ENCODE data around the gene VAV2. TPM values are rescaled to one million over a fixed set of nuclear protein-coding genes. Genes with fewer than 3 reads are reported as not detected.

Gene VAV2
- total RNA-seq, 2 experiments from 2014 or later: 5.1 to 5.5 TPM

DNA sequence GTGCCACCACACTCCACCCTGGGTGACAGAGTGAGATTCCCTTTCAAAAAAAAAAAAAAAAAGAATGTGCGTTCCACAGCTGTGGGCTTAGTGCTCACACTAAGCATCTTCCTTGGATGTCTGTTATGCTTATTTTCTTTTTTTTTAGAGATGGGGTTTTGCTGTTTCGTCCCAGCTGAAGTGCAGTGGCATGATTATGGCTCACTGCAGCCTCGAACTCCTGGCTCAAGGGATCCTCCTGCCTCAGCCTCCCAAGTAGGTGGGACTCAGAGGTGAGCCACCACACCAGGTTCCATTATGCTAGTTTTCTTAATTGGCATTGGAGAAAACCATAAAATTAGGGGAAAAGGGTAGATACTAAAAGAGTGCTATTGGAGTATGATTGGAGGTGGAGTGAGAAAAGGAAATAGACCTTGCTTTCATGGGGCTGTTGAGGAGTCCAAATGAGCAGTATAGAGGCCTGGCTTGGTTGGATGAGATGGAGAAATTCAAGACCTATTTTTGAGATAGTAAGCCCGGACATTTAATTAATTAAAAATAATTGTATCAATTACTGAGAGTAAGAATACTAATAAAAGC, 32.2 kb upstream of the VAV2 start:
- DNase-seq (no peak), ATAC-seq (no peak)
- H3K36me3 Mint-ChIP-seq: peaks cover 5% of the 10 kb centered on the region
- no peak overlapping the region for H3K27ac Mint-ChIP-seq
- peaks cover 2% of the 10 kb centered on the region for H3K27me3 Mint-ChIP-seq
- CTCF ChIA-PET: interaction anchor here (1.2 to 2.2 kb wide), 2 partner anchors 30 to 42 kb away, joined by 4 to 12 read pairs; no protein-coding TSS in a partner anchor
- no peaks in the 10 kb centered on the region for H3K9me3 Mint-ChIP-seq (ENCODE audit: low read depth)
- peaks cover 7% of the 10 kb centered on the region for H3K4me1 Mint-ChIP-seq
- H3K4me3 Mint-ChIP-seq: peak overlapping the region; percentile 46

DNA sequence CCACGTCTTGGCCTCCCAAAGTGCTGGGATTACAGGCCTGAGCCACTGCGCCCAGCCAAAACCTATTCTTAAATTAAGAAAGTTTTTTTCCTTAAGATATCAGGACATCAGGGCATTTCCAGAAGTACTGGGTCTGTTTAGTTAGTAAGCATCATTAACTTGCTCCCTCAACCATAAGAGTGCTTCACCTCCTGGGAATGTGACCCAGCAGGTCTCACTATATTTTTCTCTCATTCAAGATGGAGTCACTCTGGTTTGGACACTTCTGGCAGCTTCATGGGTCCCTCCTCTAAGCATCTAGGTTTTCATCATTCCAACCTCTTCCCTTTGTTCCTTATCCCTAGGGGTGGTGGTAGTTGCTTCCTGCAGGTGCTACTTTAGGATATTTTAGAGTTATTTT, 22.8 kb upstream of the VAV2 start:
- Mint-ChIP-seq H3K4me1 (no peaks in the 10 kb centered on the region), H3K36me3 (peaks cover 6% of the 10 kb centered on the region), H3K4me3 (no peak overlapping the region), H3K27ac (no peak overlapping the region), H3K9me3 (ENCODE audit: low read depth) (no peaks in the 10 kb centered on the region), H3K27me3 (no peaks in the 10 kb centered on the region)
- no peak for ATAC-seq
- DNase-seq: no peak
- CTCF ChIA-PET: no interaction called here

DNA sequence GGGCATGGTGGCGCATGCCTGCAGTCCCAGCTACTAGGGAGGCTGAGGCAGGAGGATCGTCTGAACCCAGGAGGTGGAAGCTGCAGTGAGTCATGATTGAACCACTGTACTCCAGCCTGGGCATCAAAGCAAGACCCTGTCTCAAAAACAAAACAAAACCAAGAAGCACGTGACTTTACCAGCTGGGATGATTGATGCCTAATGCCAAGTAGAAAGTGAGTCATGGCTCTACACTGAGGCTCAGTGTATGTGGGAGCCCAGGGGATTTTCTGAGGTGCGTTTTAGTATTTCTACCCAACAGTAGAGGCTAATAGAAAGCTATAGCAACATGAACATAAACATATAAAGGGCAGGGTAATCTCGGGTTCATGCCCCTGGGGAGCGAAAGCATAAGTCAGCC, 19.3 kb upstream of the VAV2 start:
- CTCF ChIA-PET: no interaction called here

DNA sequence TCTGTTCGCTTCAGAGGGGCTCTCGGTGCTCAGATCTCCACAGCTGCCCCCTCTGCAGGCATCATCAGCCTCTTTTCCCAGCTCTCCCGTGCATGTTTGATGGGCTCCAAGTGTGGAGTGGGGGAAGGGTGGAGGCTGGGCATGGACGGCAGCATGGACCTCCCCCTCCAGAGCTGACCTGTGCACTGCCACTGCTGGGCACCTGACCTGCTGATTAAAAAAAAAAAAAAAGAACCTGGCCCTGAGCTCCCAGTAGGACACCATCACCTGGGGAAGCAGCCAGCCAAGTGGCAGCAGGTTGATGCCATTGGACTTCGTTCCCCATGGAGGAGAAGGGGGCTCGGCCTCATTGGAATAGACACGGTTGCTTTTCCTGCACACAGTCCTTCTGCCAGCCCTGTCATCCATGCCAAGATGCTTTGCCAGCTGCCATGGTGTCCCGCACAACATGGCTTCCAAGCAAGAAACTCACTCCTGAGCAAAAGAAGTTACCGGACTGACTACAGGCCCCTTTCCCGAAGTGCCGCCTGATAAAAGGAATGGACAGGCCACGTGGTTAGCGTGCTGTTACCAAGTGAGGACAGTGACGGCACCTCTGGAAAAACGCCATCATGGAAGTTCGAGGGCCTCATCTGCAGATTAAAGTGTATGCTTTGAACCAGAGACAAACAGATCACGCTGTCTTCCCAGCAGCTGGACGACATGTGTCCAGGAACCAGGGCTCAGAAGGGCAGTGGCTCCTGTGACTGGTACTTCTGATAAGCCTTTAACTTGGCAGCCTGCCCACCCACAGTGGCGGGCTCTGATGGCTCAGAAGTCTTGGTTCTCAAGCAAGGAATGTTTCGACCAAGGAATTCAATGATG, 18.4 kb upstream of the VAV2 start:
- Mint-ChIP-seq H3K4me1 (no peaks in the 10 kb centered on the region), H3K4me3 (no peak overlapping the region), H3K27me3 (no peaks in the 10 kb centered on the region), H3K36me3 (peaks cover 6% of the 10 kb centered on the region), H3K9me3 (ENCODE audit: low read depth) (no peaks in the 10 kb centered on the region), H3K27ac (no peak overlapping the region)
- DNase-seq (no peak), ATAC-seq (no peak)
- CTCF ChIA-PET: no interaction called here

More for the DNA sequence above, 19.3 kb upstream of the VAV2 start:
- Mint-ChIP-seq H3K4me3 (no peak overlapping the region), H3K27ac (no peak overlapping the region), H3K4me1 (no peaks in the 10 kb centered on the region), H3K9me3 (ENCODE audit: low read depth) (no peaks in the 10 kb centered on the region), H3K27me3 (no peaks in the 10 kb centered on the region), H3K36me3 (peaks cover 6% of the 10 kb centered on the region)
- DNase-seq (no peak), ATAC-seq (no peak)

DNA sequence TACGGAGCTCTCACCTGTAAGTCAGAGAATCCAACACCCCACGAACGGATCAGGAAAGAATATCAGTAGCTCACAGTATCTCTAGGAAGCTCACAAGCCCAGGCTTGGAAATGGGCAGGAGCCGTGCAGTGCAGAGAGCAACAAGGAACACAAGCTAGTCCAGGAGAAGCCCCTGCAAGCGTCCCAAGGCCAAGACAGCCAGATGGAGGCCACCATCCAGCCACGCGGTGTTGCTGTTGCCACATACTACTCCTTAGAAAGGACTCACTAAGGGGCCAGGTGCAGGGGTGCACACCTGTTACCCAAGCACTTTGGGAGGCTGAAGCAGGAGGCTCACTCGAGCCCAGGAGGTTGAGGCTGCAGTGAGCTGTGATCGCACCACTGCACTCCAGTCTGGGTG, 15.4 kb upstream of the VAV2 start:
- DNase-seq (no peak), ATAC-seq (no peak)
- Mint-ChIP-seq H3K27ac (no peak overlapping the region), H3K4me1 (no peaks in the 10 kb centered on the region), H3K27me3 (no peaks in the 10 kb centered on the region), H3K36me3 (peaks cover 4% of the 10 kb centered on the region), H3K4me3 (no peak overlapping the region), H3K9me3 (ENCODE audit: low read depth) (no peaks in the 10 kb centered on the region)
- CTCF ChIA-PET: no interaction called here

DNA sequence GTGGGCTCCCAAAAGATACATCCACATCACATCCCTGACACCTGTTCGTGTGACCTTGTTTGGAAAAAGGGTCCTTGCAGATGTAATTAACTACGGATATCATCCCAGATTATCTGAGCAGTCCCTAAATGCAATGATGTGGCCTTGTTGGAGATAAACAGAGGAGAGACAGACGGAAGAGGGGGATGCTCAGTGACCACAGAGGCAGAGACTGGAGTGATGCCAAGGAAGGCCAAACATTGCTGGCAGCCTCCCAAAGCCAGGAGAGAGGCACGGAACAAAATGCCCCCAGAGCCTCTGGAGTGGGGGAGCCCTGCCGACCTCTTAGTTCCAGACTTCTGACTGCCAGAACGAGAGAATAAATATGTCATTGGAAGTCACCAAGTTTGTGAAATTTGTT, 15.0 kb upstream of the VAV2 start:
- ATAC-seq: no peak
- DNase-seq: no peak
- CTCF ChIA-PET: no interaction called here
- Mint-ChIP-seq H3K9me3 (ENCODE audit: low read depth) (no peaks in the 10 kb centered on the region), H3K4me3 (no peak overlapping the region), H3K27me3 (no peaks in the 10 kb centered on the region), H3K36me3 (peaks cover 4% of the 10 kb centered on the region), H3K4me1 (no peaks in the 10 kb centered on the region), H3K27ac (no peak overlapping the region)

DNA sequence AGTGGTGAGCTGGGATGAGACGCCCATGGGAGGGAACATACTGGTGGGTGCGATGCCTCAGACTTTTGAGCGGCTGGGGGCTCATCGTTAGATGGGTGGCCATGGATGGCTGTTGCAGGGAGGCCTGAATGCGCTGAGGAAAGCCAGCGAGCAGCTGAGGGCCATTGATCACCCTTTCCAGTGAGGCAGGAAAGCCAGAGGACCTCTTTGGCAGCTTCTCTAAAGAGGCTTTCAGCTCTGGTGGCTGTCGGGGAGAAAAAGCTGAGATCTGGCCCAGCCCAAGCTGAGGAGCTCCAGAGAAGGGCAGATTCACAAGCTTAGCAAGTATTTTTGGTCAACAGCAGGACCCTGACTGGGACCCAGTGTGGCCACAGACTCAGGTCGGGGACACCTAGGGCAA, 13.3 kb upstream of the VAV2 start:
- Mint-ChIP-seq H3K27ac (no peak overlapping the region), H3K36me3 (no peaks in the 10 kb centered on the region), H3K9me3 (ENCODE audit: low read depth) (no peaks in the 10 kb centered on the region), H3K4me1 (no peaks in the 10 kb centered on the region), H3K4me3 (no peak overlapping the region), H3K27me3 (no peaks in the 10 kb centered on the region)
- CTCF ChIA-PET: interaction anchor here (1.2 kb wide), 1 partner anchor 11 kb away, joined by 8 read pairs; no protein-coding TSS in a partner anchor
- DNase-seq (no peak), ATAC-seq (no peak)

DNA sequence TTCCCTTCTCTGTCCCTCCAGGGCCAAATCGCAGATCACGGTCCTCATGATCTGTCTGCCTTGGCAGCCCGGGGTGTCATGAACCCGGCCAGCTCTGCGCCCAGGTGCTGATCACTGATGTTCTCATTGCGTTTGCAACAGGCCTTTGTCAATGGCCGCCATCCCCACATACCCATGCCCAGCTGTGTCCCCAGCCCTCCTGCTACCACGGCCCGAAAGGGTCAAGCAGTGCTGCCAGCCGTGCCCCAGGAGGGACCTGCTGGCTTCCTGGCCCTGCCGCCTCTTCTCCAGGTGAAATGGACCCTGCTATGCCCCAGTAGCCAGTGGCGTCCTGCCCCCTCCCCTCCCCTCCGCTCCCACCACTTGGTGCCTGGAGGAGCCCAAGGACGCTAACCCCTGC, 12.8 kb upstream of the VAV2 start:
- no peaks in the 10 kb centered on the region for H3K36me3 Mint-ChIP-seq
- no peaks in the 10 kb centered on the region for H3K4me1 Mint-ChIP-seq
- DNase-seq (no peak), ATAC-seq (no peak)
- H3K27me3 Mint-ChIP-seq: no peaks in the 10 kb centered on the region
- CTCF ChIA-PET: interaction anchor here (1.2 to 1.6 kb wide), 2 partner anchors 11 to 222 kb away, joined by 3 to 8 read pairs; no protein-coding TSS in a partner anchor
- no peak overlapping the region for H3K4me3 Mint-ChIP-seq
- no peaks in the 10 kb centered on the region for H3K9me3 Mint-ChIP-seq (ENCODE audit: low read depth)
- H3K27ac Mint-ChIP-seq: no peak overlapping the region

DNA sequence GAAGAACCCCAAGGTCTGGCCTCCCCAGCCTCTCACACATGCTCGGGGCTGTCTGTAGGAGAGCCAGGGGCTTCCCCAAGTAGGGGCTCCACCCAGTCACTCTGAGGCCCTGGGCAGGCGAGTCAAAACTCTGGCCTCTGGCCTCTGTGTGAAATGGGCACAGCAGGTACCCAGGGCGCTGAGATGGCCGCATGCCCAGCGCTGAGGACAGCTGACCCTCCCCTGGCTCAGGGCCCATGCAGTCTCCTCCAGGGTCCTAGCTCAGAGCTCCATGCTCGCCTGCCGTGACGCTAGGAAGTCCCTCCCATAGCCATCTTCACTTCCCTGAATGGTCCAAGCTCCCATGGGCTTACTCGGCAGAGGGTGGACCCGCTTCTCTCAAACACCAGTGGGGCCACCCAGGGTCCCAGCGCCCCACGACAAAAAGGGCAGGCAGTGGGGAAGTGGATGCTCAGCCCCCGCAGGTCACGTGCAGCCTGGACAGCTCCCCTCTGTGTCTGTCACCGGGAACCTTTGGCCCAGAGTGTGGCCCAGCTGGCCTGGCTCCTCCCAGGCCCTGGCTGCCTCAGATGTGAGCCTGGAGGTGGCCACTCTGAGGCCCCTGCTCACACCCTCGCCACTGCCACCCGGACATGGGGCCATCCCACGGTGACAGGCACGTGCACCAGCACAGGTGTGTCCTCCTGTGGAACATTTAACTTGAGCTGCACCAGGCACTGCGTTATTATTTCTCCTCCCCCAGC, 12.2 kb upstream of the VAV2 start:
- Mint-ChIP-seq H3K27ac (no peak overlapping the region), H3K4me3 (no peak overlapping the region), H3K36me3 (no peaks in the 10 kb centered on the region), H3K4me1 (no peaks in the 10 kb centered on the region), H3K9me3 (ENCODE audit: low read depth) (no peaks in the 10 kb centered on the region), H3K27me3 (no peaks in the 10 kb centered on the region)
- CTCF ChIA-PET: interaction anchor here (1.6 kb wide), 1 partner anchor 222 kb away, joined by 3 read pairs; no protein-coding TSS in a partner anchor
- DNase-seq (no peak), ATAC-seq (no peak)

DNA sequence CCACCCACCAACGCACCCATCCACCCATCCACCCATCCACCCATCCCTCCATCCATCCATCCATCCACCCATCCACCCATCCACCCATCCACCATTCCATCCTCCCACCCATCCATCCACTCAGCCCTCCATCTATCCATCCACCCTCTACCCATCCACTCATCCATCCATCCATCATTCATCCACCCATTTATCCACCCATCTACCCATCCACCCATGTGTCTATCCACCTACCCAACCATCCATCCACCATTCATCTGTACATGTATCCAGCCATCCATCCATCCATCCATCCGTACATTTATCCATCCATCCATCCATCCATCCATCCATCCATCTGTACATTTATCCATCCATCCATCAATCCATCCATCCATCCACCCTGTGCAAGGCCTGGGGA, 11.1 kb upstream of the VAV2 start:
- ATAC-seq (no peak), DNase-seq (no peak)
- Mint-ChIP-seq H3K4me1 (no peaks in the 10 kb centered on the region), H3K4me3 (no peak overlapping the region), H3K36me3 (no peaks in the 10 kb centered on the region), H3K27ac (no peak overlapping the region), H3K27me3 (no peaks in the 10 kb centered on the region), H3K9me3 (ENCODE audit: low read depth) (no peaks in the 10 kb centered on the region)
- CTCF ChIA-PET: interaction anchor here (1.8 kb wide), 1 partner anchor 9 kb away, joined by 4 read pairs; no protein-coding TSS in a partner anchor

DNA sequence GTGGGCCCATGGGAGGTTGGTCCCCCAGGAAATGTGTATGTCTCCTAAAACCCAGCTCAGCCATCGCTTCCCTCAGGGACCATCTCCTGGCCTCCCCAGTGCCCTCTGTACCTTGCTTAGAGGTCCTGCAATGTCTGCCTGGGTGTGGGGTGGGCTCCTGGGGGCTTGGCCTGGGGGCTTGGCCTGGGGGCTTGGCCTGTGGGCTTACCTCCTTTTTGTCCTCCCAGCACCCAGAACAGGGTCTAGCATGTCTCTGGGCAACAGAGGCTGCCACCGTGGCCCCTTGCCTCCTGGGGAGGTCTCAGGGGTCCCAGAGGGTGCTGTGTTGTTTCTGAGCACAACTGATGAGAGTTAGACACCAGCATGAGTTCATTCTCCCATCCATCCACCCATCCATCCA, 10.7 kb upstream of the VAV2 start:
- Mint-ChIP-seq H3K27ac (no peak overlapping the region), H3K36me3 (no peaks in the 10 kb centered on the region), H3K4me1 (no peaks in the 10 kb centered on the region), H3K4me3 (no peak overlapping the region), H3K27me3 (no peaks in the 10 kb centered on the region), H3K9me3 (ENCODE audit: low read depth) (no peaks in the 10 kb centered on the region)
- ATAC-seq (no peak), DNase-seq (no peak)
- CTCF ChIA-PET: interaction anchor here (1.8 kb wide), 1 partner anchor 9 kb away, joined by 4 read pairs; no protein-coding TSS in a partner anchor

DNA sequence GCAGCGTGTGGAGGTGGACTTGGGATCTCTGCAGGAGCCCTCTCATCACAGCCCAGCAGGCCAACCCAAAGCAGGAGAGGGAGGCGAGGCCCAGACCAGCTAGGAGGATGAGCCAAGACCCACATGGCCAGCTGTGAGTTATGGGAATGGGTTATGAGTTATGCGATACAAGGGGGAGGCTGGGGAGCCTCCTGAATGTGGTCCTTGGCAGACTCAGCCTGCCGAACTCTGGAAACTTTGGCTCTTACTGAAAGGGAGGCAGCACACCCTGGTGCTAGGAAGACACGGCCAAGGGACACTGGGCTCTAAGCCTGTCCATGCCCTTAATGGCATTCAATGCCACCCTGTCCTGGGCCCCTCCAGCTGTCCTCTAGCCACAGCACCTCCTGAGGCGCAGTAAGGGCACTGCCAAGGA, 7.7 kb upstream of the VAV2 start:
- no peaks in the 10 kb centered on the region for H3K36me3 Mint-ChIP-seq

DNA sequence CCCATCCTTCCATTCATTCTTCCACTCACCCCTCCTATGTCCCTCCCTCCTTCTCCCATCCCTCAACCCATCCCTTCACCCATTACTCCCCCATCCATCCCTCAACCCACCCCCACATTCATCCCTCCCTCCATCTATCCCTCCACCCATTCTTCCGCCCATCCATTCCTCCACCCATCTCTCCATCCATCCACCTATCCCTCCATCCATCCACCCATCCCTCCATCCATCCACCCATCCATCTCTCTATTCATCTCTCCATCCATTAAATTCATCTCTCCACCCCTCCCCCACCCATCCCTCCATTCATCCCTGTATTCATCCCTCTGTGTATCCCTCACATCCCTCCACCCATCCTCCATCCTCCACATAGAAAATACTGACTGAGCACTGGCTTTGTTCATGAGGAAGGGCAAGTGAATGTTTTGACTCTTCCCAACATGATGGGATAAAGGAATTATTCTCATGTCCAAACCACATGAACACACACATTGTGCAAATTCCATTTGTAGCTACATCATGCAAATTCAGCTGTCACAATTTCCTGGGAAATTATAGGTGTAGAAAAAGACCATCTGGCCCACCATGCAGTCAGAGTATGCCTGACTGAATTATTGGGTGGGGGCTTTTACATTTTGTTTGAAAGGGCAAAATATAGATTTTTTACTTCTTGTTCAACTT, 6.9 kb upstream of the VAV2 start:
- no peak for ATAC-seq
- CTCF ChIA-PET: interaction anchor here (0.9 kb wide), 1 partner anchor 217 kb away, joined by 4 read pairs; no protein-coding TSS in a partner anchor
- H3K27me3 Mint-ChIP-seq: no peaks in the 10 kb centered on the region
- no peaks in the 10 kb centered on the region for H3K9me3 Mint-ChIP-seq (ENCODE audit: low read depth)
- H3K4me3 Mint-ChIP-seq: no peak overlapping the region
- H3K27ac Mint-ChIP-seq: no peak overlapping the region
- no peak for DNase-seq
- no peaks in the 10 kb centered on the region for H3K4me1 Mint-ChIP-seq
- no peaks in the 10 kb centered on the region for H3K36me3 Mint-ChIP-seq

More for the DNA sequence above, 7.7 kb upstream of the VAV2 start:
- no peaks in the 10 kb centered on the region for H3K4me1 Mint-ChIP-seq
- no peaks in the 10 kb centered on the region for H3K27me3 Mint-ChIP-seq
- CTCF ChIA-PET: interaction anchor here (0.9 kb wide), 1 partner anchor 218 kb away, joined by 4 read pairs; no protein-coding TSS in a partner anchor
- no peak overlapping the region for H3K27ac Mint-ChIP-seq
- DNase-seq: no peak
- ATAC-seq: no peak
- no peak overlapping the region for H3K4me3 Mint-ChIP-seq
- no peaks in the 10 kb centered on the region for H3K9me3 Mint-ChIP-seq (ENCODE audit: low read depth)

All from activated CD8-positive, alpha-beta memory T cell treated with anti-CD3 and anti-CD28 coated beads, Interleukin-2, amount 10 ng/mL, durations not matched to agents 7 days and 5 days (primary cell).